M059J (cell line): ENCODE results near the gene MR1. TPM values are rescaled to one million over a fixed set of nuclear protein-coding genes. Genes with fewer than 3 reads are reported as not detected.
A peak's percentile ranks its signal among the peaks of the same experiment; 100 is the strongest.

Source experiments
- DNase-seq: peaks from one replicate; pipeline ENCODE4 v3.0.0-alpha.2; 2012; ENCODE audit warnings: low read depth
- total RNA-seq: library from RNA; depleted of rRNA; stranded (reverse); fragments of >200 nt; shearing (Covaris generic); gene quantifications from 2 replicates; pipeline ENCODE4 v1.2.3, GENCODE V29; 2014; rRNA removed

MR1 gene
- 42.5 and 47.5 TPM in 2 replicates for total RNA-seq

DNA sequence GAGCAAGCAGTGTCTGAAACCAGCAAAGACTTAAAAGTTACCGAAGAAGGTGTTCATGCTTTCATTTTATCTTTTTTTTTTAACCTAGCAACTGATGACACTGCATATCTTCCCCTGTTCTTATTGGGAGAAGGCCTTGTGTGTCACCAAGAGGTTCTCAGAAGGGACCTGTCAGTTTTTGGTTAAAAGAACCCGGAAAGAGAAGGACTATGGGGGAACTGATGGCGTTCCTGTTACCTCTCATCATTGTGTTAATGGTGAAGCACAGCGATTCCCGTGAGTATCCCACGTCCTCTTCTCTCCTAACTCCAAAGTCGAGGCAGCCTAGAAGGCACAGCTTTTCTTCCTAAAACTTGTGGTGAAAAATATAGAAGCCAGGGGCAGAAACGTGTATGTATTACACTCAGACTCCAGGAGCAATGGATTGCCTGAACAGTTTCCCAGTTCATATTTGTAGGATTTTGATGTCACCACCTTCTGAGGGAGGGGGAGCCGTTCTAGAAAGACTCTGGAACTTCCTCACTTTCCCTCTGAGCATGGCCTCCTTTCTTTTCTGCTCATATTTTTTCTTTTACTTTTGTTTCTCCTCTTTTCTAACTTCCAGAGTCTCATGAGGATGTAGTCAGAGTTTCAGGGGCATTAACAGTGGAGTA is at the start of gene MR1:
Gene MR1, plus strand, starts transcription at position 185 of the 653 bp plus-strand sequence. Its CDS starts 25 bp downstream, at position 210.
- peak; percentile 94 for DNase-seq

DNA sequence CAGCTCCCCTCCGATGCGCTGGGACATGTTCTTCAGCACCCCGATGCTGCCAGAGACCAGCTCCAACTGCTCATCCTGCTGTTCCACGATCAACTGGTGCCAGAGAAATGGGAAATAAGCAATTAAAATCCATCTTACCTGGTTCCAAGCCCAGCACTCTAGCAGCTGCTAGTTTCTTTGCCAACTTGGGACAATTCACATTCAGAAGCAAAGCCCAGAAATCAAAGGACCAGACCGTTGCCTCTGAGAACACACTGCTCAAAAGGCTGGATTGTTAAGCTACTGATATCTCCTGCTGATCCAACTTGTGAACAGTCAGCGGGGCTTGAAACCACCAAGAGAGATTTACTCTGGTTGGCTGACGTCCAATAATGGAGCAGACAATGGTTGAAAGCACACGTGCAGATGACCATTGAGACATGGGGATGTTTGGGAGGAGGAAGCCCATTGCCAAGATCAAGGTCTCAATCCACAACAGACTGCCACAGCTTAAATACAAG is 45.5 kb upstream of the MR1 start:
- DNase-seq: peak; percentile 8

DNA sequence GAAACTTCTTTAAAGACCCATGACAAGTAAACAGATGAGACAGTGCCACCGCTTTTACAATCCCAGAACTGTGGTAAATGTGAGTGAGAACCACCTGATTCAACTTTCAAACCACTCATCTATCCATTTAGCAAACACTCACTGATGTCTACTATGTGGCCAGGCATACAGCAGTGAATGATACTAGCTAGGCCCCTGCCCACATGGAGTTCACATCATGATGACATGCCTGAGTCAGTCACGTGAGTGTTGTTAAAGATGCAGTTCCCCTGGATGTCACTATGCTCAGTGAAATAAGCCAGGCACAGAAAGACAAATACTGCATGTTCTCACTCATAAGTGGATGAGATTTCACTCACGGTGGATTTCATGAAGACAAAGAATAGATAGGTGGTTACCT is 39.5 kb upstream of the MR1 start:
- peak; percentile 5 for DNase-seq

DNA sequence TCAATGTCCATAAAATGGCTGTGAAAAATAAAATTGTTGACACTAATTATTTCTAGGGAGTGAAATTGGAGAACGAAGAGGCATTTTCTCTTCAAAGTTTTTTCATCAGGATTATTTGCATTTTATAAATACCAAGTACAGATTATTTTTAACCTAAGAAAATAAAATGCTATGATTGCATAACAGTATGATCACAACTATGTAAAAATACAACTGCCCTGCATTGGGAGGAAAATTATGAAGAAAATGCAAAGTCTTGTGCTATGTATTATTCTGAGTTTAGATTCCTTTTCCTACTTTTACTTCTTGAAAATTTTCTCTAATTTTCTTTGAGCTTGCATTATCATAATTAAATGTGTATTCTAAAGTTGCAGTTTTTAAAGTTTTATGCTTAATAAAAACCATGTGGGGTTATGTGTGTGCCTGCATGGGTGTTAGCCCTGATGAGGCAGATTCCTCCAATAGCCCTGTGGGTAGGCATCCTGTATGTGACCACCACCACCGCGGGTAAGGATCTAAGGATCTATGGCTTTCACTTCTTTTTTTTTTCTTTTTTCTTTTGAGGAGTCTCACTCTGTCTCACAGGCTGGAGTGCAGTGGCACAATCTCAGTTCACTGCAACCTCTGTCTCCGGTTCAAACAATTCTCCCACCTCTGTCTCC is 35.8 kb upstream of the MR1 start:
- no peak for DNase-seq

DNA sequence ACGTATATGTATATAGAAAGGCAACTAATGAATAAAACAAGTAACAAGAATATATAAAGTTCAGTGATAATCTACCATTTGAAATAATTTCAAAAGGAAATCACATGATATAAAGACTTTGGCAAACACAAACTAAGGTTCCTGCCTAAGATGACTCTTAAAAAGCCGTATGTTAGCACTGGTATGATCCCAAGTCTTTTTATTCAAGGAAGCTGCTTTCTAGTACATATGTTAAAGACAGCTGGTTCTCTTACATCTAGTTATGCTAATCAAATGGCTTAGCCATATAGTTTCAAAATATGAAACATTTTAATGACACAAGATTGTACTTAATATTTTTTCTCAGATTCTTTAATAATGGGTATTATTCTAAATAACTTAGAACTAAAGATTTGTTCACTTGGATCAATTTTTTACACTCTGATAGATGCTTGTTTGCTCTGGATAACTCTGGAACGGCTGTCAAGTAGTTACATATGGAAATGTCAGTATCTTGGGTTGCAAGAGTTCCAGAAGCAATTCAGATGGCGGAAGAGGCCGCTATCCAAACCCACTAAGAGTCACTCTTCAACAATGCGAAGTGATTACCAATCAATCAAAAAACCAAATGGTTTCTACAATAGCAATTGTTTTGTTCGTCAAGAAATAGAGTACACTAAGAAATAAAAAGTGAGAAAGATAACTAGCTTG is 32.5 kb upstream of the MR1 start:
- no peak for DNase-seq

DNA sequence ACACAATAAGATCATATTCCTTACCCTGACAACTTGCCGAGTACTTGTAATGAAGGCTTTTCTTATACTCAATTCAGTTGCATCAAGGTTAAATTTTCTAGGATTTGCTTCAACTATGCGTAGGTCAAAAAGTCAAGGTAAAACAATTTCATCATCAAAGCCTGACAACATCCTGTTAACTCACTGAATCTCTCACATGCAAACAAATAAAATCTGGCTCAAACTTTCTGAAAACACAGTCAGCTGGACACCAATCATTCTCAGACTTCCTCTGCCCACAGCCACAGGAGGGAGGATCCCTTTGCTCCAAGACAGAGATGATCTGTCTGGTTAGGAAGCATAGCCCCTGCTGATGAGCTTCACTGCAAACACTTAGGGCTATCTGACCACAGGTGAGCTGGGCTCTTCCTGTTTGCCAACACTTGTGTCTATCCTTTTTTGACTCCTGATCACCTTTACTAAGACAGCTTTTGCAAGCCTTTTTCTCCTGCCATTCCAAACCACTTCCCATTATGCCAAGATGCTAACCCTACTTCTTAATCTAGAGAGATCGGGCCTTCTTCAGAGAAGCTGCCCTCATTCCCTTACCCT is 31.1 kb upstream of the MR1 start:
- DNase-seq: no peak

DNA sequence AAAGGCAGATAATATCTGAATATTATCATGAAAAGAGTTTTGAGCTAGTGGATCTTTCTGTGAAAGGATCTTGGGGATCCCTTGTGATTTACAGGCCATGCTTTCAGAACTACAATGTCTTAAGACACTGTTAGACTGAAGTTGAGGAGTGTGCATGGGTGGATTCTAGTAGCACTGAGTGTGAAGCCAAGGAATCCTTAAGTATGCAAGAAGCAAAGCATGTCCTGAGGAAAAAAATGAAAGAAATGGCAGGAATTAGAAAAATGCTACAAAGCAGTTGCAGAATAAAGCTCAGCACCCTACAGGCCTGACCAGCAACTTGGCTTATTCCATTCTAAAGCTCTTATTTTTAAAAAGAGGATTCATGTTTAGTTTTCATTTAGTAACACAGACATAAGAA is 23.0 kb upstream of the MR1 start:
- peak; percentile 38 for DNase-seq

DNA sequence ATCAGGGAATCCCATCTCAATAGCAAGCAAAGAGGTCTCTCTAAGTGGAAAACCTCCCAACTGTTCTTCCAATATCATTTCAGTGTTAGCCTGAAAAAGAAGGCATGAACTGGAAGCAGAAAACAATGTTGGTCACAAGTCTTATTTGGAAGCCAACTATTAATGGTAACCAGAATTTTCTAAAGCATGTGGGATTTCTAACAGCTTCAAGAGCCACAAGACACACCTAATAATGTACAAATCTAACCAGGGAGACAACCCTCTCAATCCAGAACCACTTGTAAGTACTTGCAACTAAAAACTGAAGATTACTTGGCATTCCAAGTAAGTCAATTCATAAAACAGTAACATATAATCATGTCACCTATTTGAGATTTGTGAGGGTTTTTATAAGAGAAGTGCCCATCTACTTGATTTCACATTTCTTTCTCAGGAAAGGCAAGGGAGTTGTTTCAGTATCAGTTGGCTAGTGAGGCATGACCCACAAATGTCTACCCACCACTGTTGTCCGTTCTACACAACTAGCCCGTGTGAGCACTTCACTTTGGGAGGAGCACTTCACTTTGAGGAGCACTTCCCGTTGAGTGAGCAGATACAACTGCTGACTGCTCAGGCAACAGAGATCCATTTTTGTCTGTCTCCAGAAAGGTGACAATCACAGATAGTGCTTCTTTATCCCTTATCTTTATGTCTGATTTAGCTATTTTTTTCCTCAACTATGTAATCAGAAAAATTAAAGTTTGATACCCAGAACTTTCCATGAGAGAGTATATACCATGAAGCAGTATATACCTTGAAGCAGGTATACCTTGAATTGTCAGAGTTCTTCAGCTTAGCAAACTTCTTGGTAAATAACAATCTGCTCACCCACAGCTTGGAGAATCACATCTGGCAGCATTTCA is 22.2 kb upstream of the MR1 start:
- no peak for DNase-seq

DNA sequence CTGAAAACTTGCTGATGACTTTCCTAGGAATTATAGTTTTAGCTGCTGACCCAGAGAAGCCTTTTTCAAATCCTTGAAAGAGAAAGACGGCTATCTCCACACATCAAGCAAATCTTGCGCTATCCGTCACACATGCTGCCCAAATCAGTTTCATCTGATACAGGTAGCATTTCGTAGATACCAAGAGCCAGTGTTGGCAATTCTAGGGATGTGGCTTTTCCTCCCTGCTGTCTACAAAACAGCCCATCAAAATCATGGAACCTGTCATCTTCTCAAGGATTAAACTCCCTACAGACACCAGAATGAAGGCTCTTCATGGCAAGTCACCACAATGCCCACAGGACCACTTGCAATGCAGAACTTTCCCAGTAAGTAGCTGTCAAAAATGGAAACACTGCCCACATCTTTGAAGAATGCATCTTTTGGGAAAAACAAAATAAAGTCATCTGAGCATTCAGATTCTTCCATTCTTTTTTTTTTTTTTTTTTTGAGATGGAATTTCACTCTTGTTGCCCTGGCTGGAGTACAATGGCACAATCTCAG is 21.5 kb upstream of the MR1 start:
- DNase-seq: no peak

DNA sequence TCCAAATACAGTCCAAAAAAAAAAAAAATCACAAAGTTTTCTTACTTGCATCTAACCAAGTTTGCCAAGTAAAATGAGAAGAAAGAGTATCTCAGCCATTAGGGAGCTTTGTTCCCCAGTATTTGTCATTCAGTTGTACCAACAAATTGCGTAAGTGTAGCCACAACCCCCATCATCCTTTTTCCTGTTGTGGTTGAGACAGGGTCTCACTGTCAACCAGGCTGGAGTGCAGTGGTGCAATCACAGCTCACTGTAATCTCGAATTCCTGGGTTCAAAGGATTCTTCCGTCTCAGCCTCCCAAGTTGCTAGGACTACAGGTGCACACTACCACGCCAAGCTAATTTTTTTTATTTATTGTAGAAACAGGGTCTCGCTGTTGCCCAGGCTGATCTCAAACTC is 20.6 kb upstream of the MR1 start:
- DNase-seq: peak; percentile 23

DNA sequence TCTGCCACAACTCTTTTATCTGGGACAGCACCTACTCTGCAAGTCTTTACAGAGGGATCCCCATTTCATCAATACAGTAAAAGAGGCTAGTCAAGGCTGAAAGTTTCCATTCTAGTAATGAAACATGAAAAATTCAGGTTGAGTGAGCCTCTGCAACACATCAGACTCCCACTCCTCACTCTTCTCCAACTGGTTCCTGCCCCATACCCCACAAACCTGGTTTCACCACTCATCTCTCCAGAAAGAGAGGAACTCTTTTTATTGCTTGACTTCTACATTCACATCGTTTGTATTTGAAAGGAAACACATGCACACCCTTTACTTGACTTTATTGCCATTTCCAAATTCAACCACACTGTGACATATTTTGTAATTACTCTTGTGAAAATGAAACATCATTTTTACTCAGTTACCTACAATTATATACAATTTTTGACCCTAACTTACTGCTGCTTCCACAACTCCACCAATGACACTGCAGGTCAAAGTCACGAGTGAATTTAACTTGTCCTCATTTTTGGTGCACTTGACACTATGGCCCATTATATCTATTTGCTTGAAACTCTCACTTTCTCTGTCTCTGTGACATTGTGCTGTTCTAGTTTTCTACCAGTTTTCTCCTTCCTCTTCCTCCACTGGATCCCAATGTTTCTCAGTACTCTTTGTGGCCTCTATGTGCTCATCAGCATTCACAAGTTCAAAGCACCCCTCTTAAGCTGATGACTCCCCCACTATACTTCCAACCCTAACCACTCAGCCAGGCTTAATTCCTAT is 19.1 kb upstream of the MR1 start:
- DNase-seq: no peak

DNA sequence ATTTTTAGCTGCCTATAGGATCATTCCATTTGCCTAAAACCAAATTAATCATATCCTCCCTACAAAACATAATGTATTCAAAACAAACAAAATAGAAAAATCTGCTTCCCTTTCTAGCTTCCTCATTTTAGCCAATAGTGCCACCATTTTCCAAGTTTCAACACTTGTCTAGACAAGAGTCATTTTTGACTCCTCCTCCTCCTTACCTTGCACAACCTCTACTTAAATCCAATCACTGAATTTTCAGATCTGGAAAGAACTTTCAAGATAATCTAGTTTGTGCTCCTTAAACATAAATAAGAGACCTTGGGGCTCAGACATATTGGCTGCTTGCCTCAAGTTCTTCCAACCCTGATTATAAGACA is 18.6 kb upstream of the MR1 start:
- no peak for DNase-seq

DNA sequence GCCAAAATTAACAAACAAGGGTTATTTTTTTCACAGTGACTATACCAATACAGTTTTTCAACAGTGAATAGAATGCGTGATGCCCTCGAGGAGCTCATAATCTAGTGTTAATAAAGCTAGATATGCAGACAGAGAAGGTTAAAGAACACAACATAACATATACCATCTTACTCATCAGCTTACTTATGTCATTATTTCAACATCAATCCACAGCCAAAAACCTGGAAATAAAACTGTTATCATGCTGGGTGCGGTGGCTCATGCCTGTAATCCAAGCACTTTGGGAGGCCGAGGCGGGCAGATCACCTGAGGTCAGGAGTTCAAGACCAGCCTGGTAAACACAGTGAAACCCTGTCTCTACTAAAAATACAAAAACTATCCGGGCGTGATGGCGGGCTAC is 17.2 kb upstream of the MR1 start:
- no peak for DNase-seq

DNA sequence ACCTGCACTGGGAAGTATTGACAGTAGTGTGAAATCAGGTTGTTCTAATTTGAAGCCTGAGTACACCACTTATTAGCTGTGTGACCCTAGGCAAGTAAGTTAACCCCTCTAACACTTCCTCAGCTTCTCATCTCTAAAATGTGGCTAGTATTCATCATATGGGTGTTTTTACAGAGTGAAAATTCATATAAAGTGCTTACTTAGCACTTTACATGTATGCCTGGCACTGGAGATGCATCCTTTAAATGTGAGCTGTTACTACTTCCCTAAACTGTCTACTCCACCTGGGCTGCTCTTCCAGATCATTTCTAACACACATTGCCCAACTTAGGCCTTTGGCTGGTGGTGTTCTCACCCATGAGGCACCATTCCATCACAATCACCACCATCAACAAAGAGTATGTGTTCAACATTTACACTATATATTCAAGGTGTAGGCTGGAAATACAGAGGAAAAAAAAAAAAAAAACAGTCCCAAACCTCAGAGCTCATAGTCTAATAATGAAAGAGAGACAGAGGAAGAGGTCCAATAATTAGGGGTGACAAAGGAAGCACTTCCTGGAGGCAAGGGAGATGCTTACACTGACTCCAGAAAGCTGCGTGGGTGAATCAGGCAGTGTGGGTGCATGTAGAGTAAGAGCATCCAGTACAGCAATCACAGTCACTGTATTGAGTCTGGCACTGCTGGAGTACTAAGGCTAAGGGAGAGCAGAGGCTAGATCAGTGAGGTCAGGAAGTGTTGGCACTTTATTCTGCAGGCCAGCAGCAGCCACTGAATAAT is 14.7 kb upstream of the MR1 start:
- no peak for DNase-seq

DNA sequence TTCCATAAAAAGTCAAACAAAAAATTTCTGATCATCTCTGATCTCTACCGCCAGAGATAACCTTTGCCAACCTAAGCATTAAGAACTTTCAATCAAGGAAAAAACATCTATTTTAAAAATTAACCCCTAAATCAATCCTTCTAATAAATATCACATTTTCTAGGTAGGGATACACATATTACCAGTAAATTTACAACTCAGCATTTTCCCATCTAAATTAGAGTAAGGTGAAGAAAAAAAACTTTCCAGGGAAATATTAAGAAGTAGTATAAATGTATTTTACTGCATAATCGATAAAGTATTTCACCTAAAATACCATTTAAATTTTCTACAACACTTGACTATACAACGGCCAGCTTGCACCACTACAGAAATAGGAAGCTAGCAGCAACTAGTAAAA is 12.6 kb upstream of the MR1 start:
- DNase-seq: no peak

DNA sequence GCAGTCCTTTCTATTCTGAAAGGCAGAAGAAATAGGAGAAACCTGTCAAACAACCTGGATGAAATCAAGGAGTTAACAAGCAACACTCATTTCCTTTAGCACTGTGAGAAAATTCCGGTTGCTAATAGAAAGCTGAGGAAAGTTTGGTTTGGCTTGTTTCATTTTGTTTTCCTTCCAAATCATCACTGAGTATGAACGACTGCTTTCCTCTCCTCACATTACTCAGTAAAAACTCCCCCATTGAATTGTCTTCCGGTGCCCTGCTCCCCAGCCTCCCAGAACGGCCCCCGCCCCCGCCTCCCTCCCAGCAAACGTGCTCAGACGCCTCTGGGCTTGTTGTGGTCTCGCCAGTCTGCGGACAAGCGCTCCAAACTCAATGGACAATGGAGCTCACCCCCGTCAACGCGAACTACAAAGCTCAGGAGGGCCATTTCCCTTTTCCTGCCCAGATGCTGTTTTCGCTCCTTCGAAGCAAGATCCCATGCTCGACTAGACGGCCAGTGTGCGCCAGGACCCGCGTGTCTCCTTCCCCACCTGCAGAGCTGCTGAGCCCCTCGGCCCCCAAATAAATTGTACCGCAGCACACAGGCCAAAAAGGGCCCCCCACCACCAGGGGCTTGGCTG is 11.9 kb upstream of the MR1 start:
- peak; percentile 90 for DNase-seq

DNA sequence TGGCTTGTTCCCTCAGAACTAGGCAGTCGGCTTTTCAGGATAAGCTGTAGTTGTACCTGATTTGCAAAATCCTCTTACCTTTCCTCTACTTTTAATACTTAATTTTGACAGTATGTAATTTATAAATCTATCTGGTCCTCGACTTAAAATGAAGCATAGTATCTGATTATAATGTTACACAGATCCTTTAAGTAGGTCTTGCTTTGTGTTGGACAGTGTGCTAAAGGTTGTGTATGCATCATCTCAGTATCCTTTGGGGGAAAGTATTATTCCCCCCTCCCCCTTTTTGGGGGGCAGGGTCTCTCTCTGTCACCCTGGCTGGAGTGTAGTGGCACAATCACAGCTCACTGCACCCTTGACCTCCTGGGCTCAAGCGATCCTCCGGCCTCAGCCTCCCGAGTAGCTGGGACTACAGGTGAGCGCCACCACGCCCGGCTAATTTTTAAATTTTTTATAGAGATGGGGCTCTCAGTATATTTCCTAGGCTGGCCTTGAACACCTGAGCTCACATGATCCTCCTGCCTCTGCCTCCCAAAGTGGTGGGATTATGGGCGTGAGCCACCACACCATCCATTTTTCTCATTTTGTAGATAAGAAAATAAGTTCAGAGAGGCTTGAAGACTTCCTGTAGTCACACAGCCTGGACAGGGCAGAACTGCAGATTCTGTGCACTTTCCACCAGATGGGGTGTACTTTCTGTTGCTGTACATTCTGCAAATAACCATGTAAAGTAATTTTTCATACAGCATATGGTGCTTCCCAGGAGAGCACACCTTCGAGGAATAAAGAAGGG is 10.3 kb upstream of the MR1 start:
- DNase-seq: no peak

DNA sequence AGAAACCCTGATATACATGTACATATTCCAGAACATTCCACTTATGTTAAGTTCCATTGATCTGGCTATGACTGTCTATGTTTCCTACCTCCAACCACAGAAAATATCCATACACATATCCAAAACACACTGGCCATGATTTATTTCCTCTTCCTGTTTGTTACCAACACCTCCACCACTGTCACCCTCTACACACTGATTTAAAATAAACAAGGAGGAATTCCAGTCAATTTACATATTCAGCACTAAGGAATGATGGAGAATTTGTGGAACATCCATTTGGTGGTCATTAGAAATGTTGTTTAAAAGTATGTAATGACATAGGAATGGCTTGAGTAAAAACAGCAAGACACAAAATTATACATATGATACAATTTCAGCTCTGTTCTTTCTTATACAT is 5.6 kb upstream of the MR1 start:
- DNase-seq: no peak
